Panc1 (cell line): ENCODE measurements around the gene NELL2.

Experiments used
- CTCF ChIP-seq: fragments of 450-650 bp; IDR thresholded peaks from 2 replicates; pipeline ENCODE4 v1.5.1; 2017; ENCODE audit warnings: mild to moderate bottlenecking
- POLR2AphosphoS5 ChIP-seq: IDR thresholded peaks from 2 replicates; pipeline ENCODE4 v1.6.1; 2012; ENCODE audit warnings: mild to moderate bottlenecking, low read depth, low read length, moderate library complexity
- TF ChIP-seq, protein P1 (sequence below), 2 experiments: IDR thresholded peaks; 2 replicates each; pipeline ENCODE4 v1.6.1; 2011 to 2012; ENCODE audit warnings: low read depth in 2 of 2, control low read depth in 1 of 2, low read length in 1 of 2, mild to moderate bottlenecking in 1 of 2, moderate library complexity in 1 of 2; ENCODE audit not compliant: insufficient read depth in 1 of 2

DNA sequence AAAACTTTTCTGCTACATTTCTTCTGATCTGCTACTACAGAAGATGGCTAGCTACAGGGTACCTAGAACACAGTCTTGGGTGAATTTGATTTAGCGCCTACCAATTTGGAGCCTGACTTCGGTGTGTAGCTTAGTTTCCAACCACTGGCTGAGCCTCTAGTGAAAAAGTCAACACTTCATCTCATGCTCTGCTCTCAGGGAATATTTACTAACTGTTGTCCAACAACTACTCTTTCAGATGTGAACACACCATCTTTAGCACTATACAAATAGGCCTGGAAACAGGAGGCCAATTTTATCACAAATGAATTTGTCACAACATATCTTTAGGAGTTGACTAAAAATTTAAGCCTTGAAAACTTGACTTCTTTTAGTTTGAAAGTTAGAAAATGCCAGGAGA is 167.9 kb downstream of the NELL2 start:
- TF ChIP-seq POLR2AphosphoS5, result no peak
- TF ChIP-seq, protein P1, sequence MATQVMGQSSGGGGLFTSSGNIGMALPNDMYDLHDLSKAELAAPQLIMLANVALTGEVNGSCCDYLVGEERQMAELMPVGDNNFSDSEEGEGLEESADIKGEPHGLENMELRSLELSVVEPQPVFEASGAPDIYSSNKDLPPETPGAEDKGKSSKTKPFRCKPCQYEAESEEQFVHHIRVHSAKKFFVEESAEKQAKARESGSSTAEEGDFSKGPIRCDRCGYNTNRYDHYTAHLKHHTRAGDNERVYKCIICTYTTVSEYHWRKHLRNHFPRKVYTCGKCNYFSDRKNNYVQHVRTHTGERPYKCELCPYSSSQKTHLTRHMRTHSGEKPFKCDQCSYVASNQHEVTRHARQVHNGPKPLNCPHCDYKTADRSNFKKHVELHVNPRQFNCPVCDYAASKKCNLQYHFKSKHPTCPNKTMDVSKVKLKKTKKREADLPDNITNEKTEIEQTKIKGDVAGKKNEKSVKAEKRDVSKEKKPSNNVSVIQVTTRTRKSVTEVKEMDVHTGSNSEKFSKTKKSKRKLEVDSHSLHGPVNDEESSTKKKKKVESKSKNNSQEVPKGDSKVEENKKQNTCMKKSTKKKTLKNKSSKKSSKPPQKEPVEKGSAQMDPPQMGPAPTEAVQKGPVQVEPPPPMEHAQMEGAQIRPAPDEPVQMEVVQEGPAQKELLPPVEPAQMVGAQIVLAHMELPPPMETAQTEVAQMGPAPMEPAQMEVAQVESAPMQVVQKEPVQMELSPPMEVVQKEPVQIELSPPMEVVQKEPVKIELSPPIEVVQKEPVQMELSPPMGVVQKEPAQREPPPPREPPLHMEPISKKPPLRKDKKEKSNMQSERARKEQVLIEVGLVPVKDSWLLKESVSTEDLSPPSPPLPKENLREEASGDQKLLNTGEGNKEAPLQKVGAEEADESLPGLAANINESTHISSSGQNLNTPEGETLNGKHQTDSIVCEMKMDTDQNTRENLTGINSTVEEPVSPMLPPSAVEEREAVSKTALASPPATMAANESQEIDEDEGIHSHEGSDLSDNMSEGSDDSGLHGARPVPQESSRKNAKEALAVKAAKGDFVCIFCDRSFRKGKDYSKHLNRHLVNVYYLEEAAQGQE (IDR thresholded peaks at IDR 0.05; ENCODE audit: insufficient read depth in 1 of 2, low read depth in 2 of 2, low read length in 1 of 2), result no peak
- TF ChIP-seq CTCF, result no peak
